Stimulated activated CD8-positive, alpha-beta memory T cell treated with anti-CD3 and anti-CD28 coated beads, Interleukin-15, amount 100 ng/mL, for 1 hour (primary cell): ENCODE results near the gene RFPL4AL1.
"Not testable (repeated sequence)": the region's sequence is repeated elsewhere in the genome, so short reads cannot be mapped to it uniquely, and the experiment has no call there.

Experiments used
- DNase-seq: peaks from one replicate; pipeline ENCODE4 v3.0.0-alpha.2; 2020; ENCODE audit warnings: low read depth

Gene RFPL4AL1

DNA sequence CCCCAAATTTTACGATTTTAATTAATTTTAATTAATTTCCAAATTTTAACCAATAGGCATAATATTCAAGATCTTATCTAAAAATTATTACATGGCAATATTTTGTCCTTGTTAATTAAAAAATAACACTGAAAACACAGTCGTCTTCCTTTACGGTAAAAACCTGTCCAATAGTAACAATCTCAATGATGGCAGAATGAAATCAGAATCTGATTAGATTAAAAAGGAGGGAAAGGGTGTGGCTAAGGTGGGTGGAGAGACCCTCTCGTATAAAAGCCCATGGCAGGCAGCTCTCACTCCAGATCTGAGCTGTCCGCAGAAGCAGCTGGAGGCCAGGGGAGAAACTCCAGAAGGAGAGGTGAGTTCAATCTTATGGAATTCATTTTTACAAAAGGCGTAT, at the start of gene RFPL4AL1:
Gene RFPL4AL1 (plus strand): TSS at position 301 of the 400 bp plus-strand sequence. CDS start 2,687 bp downstream, outside the sequence.
- DNase-seq, result not testable (repeated sequence)

- no peak for DNase-seq
Measured at GRCh38 chr19:55720214-55720746, 48.6 kb upstream of the RFPL4AL1 start.

DNA sequence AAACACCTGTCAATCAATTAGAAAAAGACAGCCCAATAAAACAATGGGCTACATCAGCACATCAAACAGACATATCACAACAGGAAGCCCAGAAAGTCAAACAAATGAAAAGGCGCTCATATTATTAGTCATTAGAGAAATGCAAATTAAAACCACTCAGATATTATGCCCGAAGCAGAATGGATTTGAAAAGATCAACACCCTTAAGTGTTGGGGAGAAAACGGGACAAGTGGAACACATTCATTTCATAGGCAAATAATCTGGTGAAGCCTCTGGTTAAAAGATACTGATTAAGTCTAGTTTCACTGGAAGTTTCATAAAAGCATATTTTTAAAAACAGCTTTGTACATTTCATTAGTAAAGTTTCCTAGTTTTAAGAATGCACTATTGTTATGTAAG, 48.1 kb upstream of the RFPL4AL1 start:
- no peak for DNase-seq

GRCh38 chr19:55723491-55723890, 45.4 kb upstream of the RFPL4AL1 start:
- no peak for DNase-seq

DNA sequence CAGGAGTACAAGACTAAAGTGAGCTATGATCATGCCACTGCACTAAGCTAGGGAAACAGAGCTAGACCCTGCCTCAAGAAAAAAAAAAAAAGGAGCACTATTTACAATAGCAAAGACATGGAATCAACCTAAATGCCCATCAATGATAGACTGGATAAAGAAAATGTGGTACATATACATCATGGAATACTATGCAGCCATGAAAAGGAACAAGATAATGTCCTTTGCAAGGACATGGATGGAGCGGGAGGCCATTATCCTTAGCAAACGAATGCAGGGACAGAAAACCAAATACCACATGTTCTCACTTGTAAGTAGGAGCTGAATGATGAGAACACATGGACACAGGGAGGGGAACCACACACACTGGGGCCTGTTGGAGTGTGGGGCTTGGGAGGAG, 38.5 kb upstream of the RFPL4AL1 start:
- DNase-seq, result not testable (repeated sequence)

GRCh38 chr19:55738302-55738701, 30.6 kb upstream of the RFPL4AL1 start, which contains the start of gene NLRP9:
TSS of gene NLRP9 (minus strand) at chr19:55738402. CDS start at chr19:55738374, 28 bp downstream.
- no peak for DNase-seq

- DNase-seq, result no peak
Measured at GRCh38 chr19:55750715-55751114, 18.2 kb upstream of the RFPL4AL1 start.

DNA sequence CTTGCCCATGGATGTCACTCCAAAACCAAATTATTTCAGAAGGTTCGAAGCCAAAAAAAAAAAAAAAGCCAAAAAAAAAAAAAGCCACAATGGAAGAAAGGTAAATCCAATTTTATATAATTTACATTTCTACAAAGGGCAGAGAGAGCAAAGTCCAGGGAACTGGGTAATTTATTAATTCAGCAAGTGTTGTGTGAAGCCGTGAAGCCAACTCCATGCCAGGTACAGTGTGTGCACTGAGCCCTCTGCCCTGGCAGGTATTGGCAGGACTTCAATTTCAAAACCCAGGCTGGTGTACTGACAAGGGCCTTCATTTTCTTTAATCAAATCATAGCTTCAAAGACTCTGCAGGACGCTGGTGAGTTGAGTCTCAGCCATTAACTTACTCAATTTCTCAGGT, 15.5 kb upstream of the RFPL4AL1 start:
- no peak for DNase-seq

DNA sequence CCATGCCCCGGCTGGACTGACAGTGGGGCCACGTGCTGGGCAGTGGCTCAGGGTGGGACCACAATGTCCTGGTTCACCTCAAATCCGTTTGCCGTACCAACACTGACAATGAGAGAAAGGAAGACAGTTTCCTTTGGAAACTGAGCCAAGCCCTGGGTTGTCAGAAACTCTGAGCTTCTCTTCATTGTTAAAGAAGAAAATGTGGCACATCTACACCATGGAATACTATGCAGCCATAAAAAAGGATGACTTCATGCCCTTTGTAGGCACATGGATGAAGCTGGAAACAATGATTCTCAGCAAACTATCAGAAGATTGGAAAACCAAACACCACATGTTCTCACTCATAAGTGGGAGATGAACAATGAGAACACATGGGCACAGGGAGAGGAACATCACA, 12.1 kb upstream of the RFPL4AL1 start:
- not testable (repeated sequence) for DNase-seq

- not testable (repeated sequence) for DNase-seq
Measured at GRCh38 chr19:55758797-55759196, 10.1 kb upstream of the RFPL4AL1 start, which contains the start of gene RFPL4A. TSS of gene RFPL4A (plus strand) at chr19:55759097. CDS start at chr19:55761801, 2,704 bp downstream.

DNA sequence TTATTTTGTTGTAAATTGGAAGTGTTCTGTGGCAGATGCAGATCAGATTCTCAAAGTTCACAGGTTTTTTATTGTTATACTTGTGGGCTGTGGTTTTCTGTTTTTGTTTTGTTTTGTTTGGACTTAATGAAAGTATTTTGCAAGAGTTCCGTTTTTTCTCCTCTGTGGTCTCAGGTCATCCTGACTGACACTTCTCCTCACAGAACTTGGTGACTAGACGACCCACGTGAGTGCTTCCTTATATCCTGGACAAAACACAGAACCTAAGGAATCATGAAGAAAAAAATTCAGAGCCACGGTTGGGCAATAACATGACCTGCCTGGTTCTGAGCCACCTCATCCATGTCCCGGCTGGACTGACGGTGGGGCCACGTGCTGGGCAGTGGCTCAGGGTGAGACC, 2.5 kb upstream of the RFPL4AL1 start:
- no peak for DNase-seq

DNA sequence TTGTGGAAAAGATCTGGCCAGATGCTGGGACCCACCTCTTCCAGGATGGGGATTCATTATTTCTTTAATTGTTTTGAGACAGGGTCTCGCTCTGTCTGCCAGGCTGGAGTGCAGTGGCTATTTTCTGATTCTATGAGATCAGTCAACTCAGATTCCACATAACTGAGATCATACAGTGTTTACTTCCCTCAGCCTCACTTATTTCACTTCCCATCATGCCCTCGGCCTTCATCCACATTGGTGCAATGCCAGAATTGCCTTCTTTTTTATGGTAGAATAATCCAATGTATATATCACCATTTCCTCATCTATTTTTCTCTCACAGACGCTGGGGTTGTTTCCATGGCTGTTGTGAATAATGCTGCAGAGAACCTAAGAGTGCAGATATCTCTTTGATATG, 714 bp downstream of the RFPL4AL1 start:
- DNase-seq, result not testable (repeated sequence)

- DNase-seq, result no peak
Measured at GRCh38 chr19:55777528-55777927, 8.6 kb downstream of the RFPL4AL1 start.

DNA sequence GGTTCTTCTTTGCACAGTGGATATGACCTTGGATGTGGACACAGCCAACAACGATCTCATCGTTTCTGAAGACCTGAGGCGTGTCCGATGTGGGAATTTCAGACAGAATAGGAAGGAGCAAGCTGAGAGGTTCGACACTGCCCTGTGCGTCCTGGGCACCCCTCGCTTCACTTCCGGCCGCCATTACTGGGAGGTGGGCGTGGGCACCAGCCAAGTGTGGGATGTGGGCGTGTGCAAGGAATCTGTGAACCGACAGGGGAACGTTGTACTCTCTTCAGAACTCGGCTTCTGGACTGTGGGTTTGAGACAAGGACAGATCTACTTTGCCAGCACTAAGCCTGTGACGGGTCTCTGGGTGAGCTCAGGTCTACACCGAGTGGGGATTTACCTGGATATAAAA, 9.4 kb downstream of the RFPL4AL1 start:
- no peak for DNase-seq

DNA sequence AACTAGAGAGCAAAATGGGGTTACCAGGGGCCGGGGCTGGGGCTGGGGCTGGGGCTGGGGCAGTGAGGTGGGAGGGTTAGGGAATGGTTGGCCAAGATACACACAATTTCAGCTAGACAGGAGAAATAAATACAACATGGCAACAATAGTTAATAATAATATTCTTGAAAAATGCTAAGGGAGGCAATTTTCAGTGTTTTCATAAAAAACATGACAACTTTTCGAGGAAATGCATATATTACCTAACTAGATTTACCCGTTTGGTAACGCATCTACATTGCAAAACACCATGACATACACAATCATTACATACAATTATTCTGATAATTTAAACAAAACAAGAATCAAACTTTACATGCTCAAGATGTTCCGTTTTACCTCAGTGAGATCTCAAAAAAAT, 12.2 kb downstream of the RFPL4AL1 start:
- DNase-seq, result no peak

DNA sequence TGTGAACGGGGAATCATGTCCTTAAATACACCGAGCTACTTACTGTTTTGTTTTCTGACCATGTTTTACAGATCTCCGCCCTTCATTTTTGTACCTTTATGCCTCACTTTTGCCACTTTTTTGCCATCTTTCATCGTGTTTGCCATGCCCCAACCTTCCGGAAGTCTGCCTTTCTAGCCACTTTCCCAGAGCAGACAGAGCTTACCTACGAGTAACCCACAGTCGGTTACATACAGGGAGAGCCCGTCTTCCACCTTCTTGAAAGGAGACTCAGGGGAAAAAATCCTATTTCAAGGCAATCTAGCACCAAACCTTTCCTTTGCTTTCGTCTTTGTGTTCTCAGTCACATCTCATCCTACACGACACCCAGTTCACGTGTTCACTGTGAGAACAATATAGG, 26.1 kb downstream of the RFPL4AL1 start:
- DNase-seq, result no peak

GRCh38 chr19:55801416-55801815, 32.5 kb downstream of the RFPL4AL1 start:
- DNase-seq, result no peak

- DNase-seq, result no peak
Measured at GRCh38 chr19:55802281-55802680, 33.4 kb downstream of the RFPL4AL1 start.

- no peak for DNase-seq
Measured at GRCh38 chr19:55809381-55810058, 40.6 kb downstream of the RFPL4AL1 start.

DNA sequence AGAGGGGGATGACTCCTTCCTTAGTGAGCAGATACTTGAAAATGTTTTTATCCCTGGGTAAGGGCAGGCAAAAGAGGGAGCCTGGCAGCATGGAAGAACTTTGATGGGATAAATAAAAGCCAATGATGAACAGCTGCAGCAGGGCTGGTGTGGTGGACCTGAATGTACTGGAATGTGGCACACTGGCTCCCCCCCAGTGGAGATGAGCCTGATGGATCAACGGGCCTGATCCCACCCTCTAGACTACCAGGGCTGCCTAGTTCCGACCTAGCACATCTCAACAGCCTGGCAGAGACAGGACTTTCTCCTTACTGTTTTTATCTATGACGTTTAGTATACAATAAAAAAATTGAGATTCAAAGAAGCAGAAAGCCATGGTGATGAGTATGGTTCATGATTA, 42.4 kb downstream of the RFPL4AL1 start:
- no peak for DNase-seq

DNA sequence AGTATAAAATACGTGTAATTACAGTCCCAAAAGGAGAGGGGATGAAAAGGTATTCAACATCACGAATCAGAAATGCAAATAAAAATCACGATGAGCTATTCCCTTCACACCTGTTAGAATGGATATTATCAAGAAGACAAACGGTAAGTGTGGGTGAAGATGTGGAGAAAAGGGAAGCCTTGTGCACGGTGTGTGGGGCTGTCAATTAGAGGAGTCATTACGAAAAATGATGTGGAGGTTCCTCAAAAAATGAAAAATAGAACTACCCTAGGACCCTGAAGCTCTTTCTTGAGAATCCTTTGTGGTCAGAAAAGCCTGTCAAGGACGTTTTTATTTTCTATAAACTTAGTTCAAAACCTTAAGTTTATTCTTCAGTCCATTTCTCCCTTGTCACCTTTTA, 43.5 kb downstream of the RFPL4AL1 start:
- no peak for DNase-seq

DNA sequence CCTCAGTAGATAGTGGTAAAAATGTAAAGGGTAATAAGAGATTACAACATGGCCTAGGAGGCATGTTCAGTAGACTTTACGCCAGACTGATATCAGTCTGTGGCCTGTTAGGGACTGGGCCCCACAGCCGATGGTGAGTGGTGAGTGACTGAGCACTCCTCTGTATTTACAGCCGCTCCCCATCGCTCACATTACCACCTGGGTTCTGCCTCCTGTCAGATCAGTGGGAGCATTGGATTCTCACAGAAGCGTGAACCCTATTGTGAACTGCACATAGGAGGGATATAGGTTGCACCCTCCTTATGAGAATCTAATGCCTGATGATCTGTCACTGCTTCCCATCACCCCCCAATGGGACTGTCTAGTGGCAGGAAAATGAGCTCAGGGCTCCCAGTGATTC, 45.0 kb downstream of the RFPL4AL1 start:
- DNase-seq, result no peak

DNA sequence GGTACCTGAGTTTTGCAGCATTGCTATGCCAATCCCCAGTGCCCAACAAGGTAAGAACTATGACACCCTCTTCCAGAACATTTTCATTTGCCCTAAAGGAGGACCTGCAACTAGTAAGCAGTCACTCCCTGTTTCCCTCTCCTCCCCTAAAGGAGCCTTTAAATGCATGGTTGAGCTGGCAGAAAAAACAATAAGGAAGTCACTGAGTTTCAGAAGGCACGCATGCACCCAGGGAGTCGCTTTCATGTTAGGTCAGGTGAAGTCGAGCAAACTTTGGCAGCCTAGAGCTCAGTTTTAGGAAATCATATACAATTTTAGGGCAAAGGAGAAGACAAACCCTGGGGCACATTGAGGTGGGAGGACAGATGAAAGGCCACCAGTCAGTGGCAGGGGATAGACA, 51.1 kb downstream of the RFPL4AL1 start:
- DNase-seq, result no peak
